Glomerular visceral epithelial cell (primary cell): ENCODE measurements around the gene MALRD1.

ENCODE experiments used
- DNase-seq: peaks from one replicate; pipeline ENCODE4 v3.0.0-alpha.2; 2016; ENCODE audit errors: extremely low spot score

The MALRD1 gene

DNA sequence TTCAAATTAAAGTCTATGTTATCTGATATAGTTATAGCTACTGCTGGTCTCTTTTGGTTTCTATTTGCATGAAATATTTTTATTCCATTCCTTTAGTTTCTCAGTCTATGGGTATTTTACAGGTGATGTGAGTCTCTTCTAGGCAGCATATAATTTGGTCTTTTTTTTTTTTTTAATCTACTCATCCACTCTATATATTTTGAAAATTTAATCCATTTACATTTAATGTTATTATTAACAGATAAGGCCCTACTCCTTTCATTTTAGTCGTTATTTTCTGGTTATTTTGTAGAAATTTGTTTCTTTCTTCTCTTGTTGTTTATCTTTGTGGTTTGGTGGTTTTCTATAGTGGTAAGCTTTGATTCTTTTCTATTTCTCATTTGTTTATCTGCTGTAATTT lies 58.8 kb downstream of the MALRD1 start:
- no peak for DNase-seq

DNA sequence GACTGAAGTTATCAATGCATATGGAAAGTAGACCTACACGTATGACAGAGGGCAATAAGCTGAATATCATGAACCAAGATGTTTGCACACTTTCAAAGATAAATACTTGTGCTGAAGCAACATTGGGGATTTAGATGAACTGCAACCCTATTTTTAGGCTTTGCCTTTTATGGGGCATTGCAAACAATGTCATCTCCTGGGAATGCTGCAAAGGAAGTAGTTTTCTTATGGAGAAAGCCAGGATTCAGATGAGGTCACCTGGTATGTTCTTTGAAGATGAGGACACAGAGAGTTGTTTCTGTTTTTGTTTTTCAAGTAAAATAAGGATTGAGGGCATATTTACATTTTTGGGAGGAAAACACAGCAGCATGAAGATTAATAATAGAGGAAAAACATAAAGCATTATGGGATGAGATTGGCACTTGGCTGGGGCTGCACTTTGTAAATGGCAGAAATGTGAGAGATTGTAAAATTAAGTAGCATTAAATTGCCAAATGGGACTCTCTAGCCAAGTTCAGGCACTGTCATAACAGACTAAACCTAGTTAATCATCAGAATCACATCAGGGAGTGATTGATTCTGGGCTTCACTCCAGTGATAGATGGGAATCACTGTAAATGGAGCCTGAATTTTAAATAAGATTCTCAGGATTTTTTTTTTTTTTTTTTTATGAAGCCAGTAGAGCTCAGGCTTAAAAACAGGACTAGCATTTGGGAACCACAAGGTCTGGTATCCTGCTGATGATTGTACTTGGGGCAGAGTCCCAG lies 63.1 kb downstream of the MALRD1 start:
- no peak for DNase-seq

DNA sequence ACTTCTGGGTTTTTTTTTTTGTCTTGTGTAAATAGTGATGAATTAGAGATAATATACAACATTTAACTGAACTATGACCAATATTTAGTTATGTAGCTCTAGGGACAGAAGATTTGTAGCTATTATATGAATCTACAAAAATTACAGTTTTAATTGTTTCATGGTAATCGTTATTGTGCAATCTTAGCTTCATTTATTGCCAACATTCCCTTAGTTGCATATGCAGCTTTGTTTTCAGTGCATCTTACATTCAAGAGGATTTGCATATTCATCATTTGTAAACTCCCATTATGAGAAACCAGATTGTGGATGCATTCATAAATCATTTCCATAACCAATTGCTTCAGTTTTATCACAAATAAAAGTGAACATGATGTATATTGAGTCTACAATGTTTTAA lies 68.8 kb downstream of the MALRD1 start:
- DNase-seq, result no peak

DNA sequence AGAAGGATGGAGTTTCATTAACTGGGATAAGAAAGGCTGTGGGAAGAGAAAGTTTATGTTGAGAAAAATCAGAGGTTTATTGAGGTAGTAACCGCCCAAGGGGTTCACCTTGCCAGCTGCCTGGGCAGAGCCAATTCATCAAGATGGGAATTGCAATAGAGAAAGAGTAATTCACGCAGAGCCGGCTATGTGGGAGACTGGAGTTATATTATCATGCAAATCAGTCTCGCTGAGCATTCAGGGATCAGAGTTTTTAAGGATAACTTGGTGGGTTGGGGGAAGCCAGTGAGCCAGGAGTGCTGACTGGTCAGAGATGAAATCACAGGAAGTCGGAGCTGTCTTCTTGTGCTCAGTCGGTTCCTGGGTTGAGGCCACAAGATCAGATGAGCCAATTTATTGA lies 70.6 kb downstream of the MALRD1 start:
- DNase-seq, result no peak

GRCh38 chr10:19120381-19120908 lies 71.8 kb downstream of the MALRD1 start:
- DNase-seq, result no peak

DNA sequence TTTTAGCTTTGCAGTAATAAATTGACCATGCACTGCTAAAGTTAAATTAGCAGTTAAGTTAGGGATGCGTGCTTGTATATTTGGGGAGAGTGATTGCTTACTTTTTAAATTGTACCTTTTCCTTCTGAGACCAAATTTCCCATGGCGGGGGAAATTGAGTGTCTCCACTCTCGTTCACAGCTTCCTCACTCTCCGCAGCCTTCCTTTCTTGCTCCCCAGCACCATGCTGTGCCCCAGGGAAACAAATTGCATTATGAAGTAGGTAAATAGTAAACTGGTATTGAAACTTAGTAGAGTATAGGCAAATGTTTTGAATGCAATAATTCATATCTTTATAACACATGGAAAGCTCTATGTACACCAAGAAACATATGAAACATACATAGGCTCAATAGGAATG lies 85.4 kb downstream of the MALRD1 start:
- no peak for DNase-seq

- DNase-seq, result peak; percentile 1
Measured at GRCh38 chr10:19142967-19143366, 94.4 kb downstream of the MALRD1 start.

DNA sequence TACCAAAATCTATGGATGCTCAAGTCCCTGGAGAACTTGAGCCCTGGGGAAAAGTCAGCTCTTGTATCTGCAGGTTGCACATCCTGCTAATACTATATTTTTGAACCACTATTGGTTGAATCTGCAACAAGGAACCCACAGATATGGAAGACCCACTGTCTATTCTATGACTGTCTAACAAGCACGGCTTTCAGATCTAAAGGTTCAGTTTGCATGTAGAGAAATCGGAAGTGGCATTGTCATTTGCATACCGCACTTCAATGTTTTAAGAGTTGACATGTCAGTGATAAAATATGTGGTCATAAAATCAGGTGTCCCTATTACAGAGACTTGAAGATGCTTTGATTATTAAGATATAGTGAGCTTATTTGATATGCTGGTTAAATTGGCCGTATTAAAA lies 95.6 kb downstream of the MALRD1 start:
- no peak for DNase-seq

DNA sequence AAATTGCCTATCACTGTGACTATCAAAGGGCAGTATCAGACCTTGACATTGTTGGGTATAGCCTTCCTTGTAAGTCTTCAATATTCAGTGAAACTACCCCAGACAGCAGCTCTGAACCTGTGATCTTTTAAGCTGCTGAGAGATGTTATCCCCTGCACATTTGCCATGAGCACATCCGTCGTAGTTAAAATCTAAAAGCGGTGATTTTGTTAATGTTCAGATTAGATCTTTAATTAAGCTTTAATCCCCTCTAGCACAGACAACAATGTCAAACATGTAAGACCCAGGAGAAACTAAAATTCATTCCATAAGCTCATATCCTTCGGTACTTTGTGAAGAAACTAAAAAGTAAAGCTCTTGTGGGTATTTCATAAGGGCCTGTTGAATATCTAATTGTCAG lies 105.8 kb downstream of the MALRD1 start:
- no peak for DNase-seq

- DNase-seq, result no peak
Measured at GRCh38 chr10:19158358-19158757, 109.8 kb downstream of the MALRD1 start.

GRCh38 chr10:19158870-19159269 lies 110.3 kb downstream of the MALRD1 start:
- DNase-seq, result no peak

- no peak for DNase-seq
Measured at GRCh38 chr10:19164461-19164860, 115.9 kb downstream of the MALRD1 start.

GRCh38 chr10:19168584-19168983 lies 120.0 kb downstream of the MALRD1 start:
- DNase-seq, result no peak

GRCh38 chr10:19169041-19169440 lies 120.4 kb downstream of the MALRD1 start:
- no peak for DNase-seq

GRCh38 chr10:19169684-19170083 lies 121.1 kb downstream of the MALRD1 start:
- DNase-seq, result peak; percentile 40

DNA sequence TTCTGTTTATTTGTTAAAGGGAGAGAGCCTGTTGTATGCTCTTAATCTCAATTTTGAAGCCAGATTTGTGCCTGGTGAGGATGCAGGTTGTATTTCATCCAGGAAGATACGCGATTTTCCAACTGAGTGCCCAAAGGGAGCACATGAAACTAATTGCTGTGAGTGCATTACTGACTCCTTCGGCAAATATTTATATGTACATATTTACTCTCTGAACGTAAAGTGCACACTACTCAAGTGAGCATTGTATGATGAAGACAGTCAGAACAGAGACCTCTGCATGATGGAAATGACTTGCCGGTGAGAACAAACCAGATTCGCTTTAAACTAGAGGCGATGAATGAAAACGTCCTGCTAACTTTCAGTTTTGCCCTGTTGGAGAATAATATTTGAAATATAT lies 130.1 kb downstream of the MALRD1 start:
- no peak for DNase-seq

- no peak for DNase-seq
Measured at GRCh38 chr10:19184891-19185290, 136.3 kb downstream of the MALRD1 start.

DNA sequence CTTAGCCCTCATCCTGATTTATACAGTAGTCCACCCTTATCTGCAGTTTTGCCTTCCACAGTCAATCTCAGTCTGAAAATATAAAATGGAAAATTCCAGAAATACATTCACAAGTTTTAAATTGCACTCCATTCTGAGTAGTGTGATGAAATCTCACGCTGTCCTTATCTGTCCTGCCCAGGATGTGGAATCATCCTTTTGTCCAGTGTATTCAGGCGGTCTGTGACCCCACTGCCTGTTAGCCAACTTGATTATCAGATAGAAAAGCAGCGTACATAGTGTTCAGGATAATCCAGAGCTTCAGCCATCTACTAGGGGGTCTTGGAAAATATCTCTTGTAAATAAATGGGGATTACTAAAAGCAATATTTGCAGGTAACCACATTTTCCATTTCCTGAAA lies 146.3 kb downstream of the MALRD1 start:
- peak; percentile 37 for DNase-seq

- no peak for DNase-seq
Measured at GRCh38 chr10:19195698-19196097, 147.1 kb downstream of the MALRD1 start.

- DNase-seq, result no peak
Measured at GRCh38 chr10:19200211-19200610, 151.6 kb downstream of the MALRD1 start.

GRCh38 chr10:19204246-19204917 lies 155.8 kb downstream of the MALRD1 start:
- peak; percentile 51 for DNase-seq

- DNase-seq, result no peak
Measured at GRCh38 chr10:19209319-19209718, 160.7 kb downstream of the MALRD1 start.

- DNase-seq, result no peak
Measured at GRCh38 chr10:19212590-19212989, 164.0 kb downstream of the MALRD1 start.
